ENCODE results near the gene PTX4.

PTX4 gene

DNA sequence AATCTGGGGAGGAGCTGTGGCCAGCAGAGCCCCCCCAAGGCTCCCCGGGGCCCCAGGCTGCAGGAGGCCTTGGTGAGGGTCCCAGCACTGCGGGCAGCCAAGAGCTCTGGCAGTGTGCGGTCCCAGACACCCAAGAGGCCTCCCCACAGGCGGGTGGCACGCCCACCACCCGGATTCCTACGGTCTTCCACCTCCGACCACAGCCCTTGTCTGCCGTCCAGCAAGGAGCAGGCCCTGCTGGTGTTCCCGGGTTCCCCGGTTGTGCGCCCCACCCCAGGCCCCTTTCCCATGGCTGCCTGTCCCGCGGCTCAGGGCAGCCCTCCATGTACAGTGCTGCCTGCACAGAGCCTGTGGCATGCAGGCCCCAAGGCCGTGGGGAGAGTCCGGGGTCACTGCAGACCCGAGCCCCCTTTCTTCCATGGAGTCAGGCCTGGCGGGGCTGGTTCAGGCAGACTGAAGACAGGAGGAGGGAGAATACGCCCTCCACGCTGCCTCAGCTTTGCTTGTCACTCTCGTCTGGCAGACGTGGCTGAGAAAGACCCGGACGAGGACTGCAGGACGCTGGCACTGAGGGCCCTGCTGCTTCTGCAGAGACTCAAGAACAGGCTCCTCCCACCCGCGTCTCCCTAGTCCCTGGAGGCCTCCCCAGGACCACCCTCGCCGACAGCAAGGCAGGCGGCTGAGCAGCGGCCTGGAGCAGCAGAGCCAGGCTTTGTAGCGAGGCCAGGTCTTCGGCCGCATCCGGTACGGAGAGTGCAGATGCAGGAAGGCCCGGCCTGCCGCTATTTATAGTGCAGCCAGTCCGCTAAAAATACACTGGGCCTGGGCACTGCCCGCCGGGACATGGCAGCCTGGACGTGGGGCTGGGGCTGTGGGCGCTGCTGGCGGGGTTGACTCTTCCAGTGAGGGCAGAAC, 20.8 kb upstream of the PTX4 start:
- Histone ChIP-seq H3K4me3 (ENCODE audit: low read length in 2 of 2) (no peak overlapping the region), H3K9me3 (ENCODE audit: control insufficient read depth in 2 of 2, low read length in 2 of 2) (no peaks in the 10 kb centered on the region), H3K36me3 (ENCODE audit: control insufficient read depth in 2 of 2, insufficient read depth in 2 of 2, low read length in 2 of 2) (peaks cover 2 to 3% of the 10 kb centered on the region in 2 donors), H3K4me1 (ENCODE audit: control insufficient read depth in 2 of 2, insufficient read depth in 2 of 2, low read length in 2 of 2) (no peaks in the 10 kb centered on the region), H3K27ac (ENCODE audit: low read depth in 2 of 2, low read length in 2 of 2) (no peak overlapping the region), H3K27me3 (ENCODE audit: control insufficient read depth in 2 of 2, insufficient read depth in 2 of 2, low read length in 2 of 2) (no peaks in the 10 kb centered on the region), H3K9ac (ENCODE audit: low read depth in 1 of 2, low read length in 2 of 2) (no peak overlapping the region)

DNA sequence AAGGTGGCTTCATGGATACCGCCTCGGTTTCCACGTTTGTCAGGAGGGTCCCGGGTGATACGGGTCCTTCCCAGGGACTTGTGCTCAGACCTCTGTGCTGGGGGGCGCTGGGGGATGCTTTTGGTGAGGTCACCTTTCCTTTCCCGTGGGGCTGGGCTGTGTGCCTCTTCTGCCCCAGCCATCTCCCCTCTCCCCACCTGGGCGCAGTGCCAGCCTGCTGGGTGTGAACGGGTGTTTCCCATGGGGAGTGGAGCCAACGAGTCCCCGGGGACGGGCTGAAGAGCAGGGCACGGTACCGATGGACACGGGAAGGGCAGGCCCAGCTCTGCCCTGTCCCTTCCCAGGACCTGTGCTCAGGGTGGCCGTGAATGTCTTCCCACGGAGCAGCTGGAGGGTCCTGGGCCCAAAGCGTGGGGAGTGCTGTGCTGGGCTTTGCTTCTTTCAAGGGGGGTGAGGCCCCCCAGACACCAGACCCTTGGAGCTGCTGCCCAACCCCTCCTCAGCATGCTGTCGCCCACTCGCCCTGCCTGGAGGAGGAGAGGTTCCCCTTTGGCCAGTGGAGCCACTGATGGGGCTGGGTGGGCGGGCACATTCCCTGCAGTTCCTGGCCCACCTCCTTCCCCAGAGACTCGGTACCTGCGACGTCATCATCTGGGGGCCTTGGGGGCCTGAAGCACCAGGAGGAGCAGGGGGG, 19.9 kb upstream of the PTX4 start:
- H3K9me3 ChIP-seq (ENCODE audit: control insufficient read depth in 2 of 2, low read length in 2 of 2), result no peaks in the 10 kb centered on the region
- H3K27me3 ChIP-seq (ENCODE audit: control insufficient read depth in 2 of 2, insufficient read depth in 2 of 2, low read length in 2 of 2), result no peaks in the 10 kb centered on the region
- peaks cover 2 to 3% of the 10 kb centered on the region in 2 donors for H3K36me3 ChIP-seq (ENCODE audit: control insufficient read depth in 2 of 2, insufficient read depth in 2 of 2, low read length in 2 of 2)
- H3K4me3 ChIP-seq (ENCODE audit: low read length in 2 of 2), result no peak overlapping the region
- H3K9ac ChIP-seq (ENCODE audit: low read depth in 1 of 2, low read length in 2 of 2), result no peak overlapping the region
- H3K4me1 ChIP-seq (ENCODE audit: control insufficient read depth in 2 of 2, insufficient read depth in 2 of 2, low read length in 2 of 2), result no peaks in the 10 kb centered on the region
- H3K27ac ChIP-seq (ENCODE audit: low read depth in 2 of 2, low read length in 2 of 2), result no peak overlapping the region

DNA sequence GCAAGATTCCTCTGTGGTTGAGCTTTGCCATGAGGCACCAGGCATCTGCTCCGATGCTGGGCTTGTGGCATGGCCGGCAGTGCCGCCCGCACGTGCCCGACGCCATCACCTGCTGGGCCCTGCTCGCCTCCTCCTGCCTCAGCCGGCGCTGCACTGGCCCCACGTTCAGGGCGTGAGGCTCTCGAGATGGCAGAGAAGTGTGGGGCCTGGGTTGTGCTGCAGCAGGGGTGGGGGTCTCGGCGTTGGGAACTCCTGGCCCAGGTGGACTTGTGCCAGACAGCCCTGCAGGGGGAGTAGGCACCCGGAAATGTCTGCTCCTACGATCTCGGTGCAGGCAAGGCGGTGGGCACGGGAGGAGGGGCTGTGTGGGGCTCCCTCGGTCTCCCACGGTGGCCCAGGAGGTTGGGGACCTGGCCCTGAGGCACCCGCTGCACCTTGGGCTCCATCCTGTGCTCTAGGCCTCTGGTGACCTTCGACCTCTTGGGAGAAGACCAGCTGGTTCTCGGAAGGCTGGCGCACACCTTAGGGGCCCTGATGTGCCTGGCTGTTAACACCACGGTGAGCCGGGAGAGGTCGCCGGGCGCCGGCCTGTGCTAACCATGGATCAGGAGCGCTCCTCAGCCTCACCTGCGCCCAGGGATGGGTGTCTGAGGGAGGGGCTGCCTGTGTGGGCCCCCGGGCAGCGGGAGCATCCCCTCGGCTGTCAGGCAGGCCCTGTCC, 17.9 kb upstream of the PTX4 start:
- Histone ChIP-seq H3K36me3 (ENCODE audit: control insufficient read depth in 2 of 2, insufficient read depth in 2 of 2, low read length in 2 of 2) (peaks cover 8 to 17% of the 10 kb centered on the region in 2 donors), H3K4me1 (ENCODE audit: control insufficient read depth in 2 of 2, insufficient read depth in 2 of 2, low read length in 2 of 2) (no peaks in the 10 kb centered on the region), H3K9ac (ENCODE audit: low read depth in 1 of 2, low read length in 2 of 2) (no peak overlapping the region), H3K27me3 (ENCODE audit: control insufficient read depth in 2 of 2, insufficient read depth in 2 of 2, low read length in 2 of 2) (no peaks in the 10 kb centered on the region), H3K9me3 (ENCODE audit: control insufficient read depth in 2 of 2, low read length in 2 of 2) (no peaks in the 10 kb centered on the region), H3K4me3 (ENCODE audit: low read length in 2 of 2) (no peak overlapping the region), H3K27ac (ENCODE audit: low read depth in 2 of 2, low read length in 2 of 2) (no peak overlapping the region)

DNA sequence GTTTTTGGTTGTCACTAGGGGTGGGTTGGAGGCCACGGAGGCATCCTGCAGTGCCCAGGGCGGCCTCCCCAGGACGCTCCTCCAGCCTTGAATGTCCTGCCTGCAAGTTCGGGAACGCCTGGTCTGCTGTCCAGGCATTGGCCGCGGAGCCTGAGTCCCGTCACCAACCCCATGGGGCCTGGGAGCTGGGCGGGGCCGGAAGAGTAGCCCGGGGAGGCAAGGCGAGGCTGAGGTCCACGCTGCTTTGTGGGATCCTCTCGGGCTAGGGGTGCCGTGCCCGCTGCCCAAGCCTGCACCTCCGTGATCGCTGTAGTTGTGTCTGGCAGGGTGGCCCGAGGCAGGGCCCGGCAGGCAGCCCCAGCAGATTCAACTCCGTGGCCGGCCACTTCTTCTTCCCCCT, 17.2 kb upstream of the PTX4 start:
- no peaks in the 10 kb centered on the region for H3K4me1 ChIP-seq (ENCODE audit: control insufficient read depth in 2 of 2, insufficient read depth in 2 of 2, low read length in 2 of 2)
- H3K36me3 ChIP-seq (ENCODE audit: control insufficient read depth in 2 of 2, insufficient read depth in 2 of 2, low read length in 2 of 2), result peaks cover 6 to 24% of the 10 kb centered on the region in 2 donors
- no peak overlapping the region for H3K4me3 ChIP-seq (ENCODE audit: low read length in 2 of 2)
- H3K27ac ChIP-seq (ENCODE audit: low read depth in 2 of 2, low read length in 2 of 2), result no peak overlapping the region
- H3K9me3 ChIP-seq (ENCODE audit: control insufficient read depth in 2 of 2, low read length in 2 of 2), result no peaks in the 10 kb centered on the region
- no peak overlapping the region for H3K9ac ChIP-seq (ENCODE audit: low read depth in 1 of 2, low read length in 2 of 2)
- H3K27me3 ChIP-seq (ENCODE audit: control insufficient read depth in 2 of 2, insufficient read depth in 2 of 2, low read length in 2 of 2), result no peaks in the 10 kb centered on the region

DNA sequence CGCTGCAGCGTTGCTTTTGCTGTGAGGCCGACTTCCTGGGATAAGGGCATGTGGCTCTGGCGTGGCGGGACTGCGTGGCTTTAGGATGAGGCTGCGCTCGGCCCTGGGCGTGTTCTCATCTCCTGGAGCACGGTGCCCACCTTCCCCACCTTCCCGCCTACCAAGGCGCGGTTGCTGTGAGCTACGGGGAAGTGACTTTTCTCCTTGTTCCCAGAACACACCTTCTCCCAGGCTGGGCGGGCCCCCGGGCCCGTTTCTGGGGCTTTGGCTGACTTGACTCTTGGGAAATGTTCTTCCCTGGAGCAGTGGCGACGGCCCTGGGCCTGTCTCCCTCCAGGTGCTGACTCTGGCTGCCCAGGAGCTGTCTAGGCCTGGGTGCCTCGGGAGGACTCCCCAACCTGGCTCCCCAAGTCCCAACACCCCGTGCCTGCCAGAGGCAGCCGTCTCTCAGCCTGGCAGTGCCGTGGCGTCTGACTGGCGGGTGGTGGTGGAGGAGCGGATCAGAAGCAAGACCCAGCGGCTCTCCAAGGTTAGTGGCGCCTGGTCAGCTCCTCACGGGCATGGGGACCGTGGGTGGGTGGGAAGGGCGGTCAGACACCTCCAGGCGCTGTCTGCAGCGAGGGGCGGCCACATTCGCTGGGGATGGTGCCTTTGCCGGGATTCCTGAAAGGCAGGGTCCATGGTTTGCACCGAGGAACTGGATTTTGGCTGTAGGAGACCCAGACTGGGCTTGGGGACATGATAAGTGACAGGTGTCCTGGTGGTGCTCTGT, 16.5 kb upstream of the PTX4 start:
- H3K4me1 ChIP-seq (ENCODE audit: control insufficient read depth in 2 of 2, insufficient read depth in 2 of 2, low read length in 2 of 2), result no peaks in the 10 kb centered on the region
- H3K9ac ChIP-seq (ENCODE audit: low read depth in 1 of 2, low read length in 2 of 2), result no peak overlapping the region
- H3K27me3 ChIP-seq (ENCODE audit: control insufficient read depth in 2 of 2, insufficient read depth in 2 of 2, low read length in 2 of 2), result no peaks in the 10 kb centered on the region
- peaks cover 6 to 28% of the 10 kb centered on the region in 2 donors for H3K36me3 ChIP-seq (ENCODE audit: control insufficient read depth in 2 of 2, insufficient read depth in 2 of 2, low read length in 2 of 2)
- no peak overlapping the region for H3K4me3 ChIP-seq (ENCODE audit: low read length in 2 of 2)
- H3K9me3 ChIP-seq (ENCODE audit: control insufficient read depth in 2 of 2, low read length in 2 of 2), result no peaks in the 10 kb centered on the region
- no peak overlapping the region for H3K27ac ChIP-seq (ENCODE audit: low read depth in 2 of 2, low read length in 2 of 2)

- Histone ChIP-seq H3K9ac (ENCODE audit: low read depth in 1 of 2, low read length in 2 of 2) (no peak overlapping the region), H3K4me1 (ENCODE audit: control insufficient read depth in 2 of 2, insufficient read depth in 2 of 2, low read length in 2 of 2) (no peaks in the 10 kb centered on the region), H3K36me3 (ENCODE audit: control insufficient read depth in 2 of 2, insufficient read depth in 2 of 2, low read length in 2 of 2) (peaks cover 6 to 36% of the 10 kb centered on the region in 2 donors), H3K4me3 (ENCODE audit: low read length in 2 of 2) (no peak overlapping the region), H3K27me3 (ENCODE audit: control insufficient read depth in 2 of 2, insufficient read depth in 2 of 2, low read length in 2 of 2) (no peaks in the 10 kb centered on the region), H3K27ac (ENCODE audit: low read depth in 2 of 2, low read length in 2 of 2) (no peak overlapping the region), H3K9me3 (ENCODE audit: control insufficient read depth in 2 of 2, low read length in 2 of 2) (no peaks in the 10 kb centered on the region)
Measured at GRCh38 chr16:1503110-1503955, 14.6 kb upstream of the PTX4 start.

DNA sequence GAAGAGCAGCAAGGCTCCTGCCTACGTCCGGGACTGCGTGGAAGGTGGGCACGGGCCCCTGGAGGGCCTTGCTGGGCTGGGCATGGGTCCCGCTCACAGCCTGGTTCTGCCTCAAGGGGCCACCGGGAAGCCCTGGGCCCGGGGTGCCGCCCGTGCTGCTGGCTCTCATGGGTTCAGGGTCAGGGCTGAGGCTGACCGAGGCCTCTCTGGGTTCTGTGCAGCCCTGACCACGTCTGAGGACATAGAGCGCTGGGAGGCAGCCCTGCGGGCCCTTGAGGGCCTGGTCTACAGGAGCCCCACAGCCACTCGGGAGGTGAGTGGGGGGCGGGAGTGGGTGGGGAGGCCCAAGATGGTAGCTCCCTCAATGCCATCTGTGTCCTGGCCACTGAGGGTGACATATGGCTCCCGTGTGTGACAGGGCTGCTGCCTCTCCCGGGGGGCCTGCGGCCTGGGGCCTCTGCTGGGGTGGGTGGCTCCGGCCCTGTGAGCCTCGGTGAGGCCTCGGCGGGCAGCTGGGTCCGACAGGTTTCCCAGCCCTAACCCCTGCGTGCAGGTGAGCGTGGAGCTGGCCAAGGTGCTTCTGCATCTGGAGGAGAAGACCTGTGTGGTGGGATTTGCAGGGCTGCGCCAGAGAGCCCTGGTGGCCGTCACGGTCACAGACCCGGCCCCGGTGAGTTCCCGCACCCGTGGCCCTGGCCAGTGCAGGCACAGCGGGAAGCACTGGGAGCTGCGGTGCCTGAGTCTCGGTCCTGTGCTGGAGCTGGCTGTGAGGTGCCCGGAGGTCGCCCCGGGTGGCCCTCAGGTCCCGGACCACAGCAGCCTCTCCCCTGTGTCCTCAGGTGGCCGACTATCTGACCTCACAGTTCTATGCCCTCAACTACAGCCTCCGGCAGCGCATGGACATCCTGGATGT, 13.6 kb upstream of the PTX4 start:
- no peak overlapping the region for H3K4me3 ChIP-seq (ENCODE audit: low read length in 2 of 2)
- no peak overlapping the region for H3K9ac ChIP-seq (ENCODE audit: low read depth in 1 of 2, low read length in 2 of 2)
- no peaks in the 10 kb centered on the region for H3K9me3 ChIP-seq (ENCODE audit: control insufficient read depth in 2 of 2, low read length in 2 of 2)
- no peak overlapping the region for H3K27ac ChIP-seq (ENCODE audit: low read depth in 2 of 2, low read length in 2 of 2)
- peaks cover 6 to 40% of the 10 kb centered on the region in 2 donors for H3K36me3 ChIP-seq (ENCODE audit: control insufficient read depth in 2 of 2, insufficient read depth in 2 of 2, low read length in 2 of 2)
- H3K27me3 ChIP-seq (ENCODE audit: control insufficient read depth in 2 of 2, insufficient read depth in 2 of 2, low read length in 2 of 2), result no peaks in the 10 kb centered on the region
- H3K4me1 ChIP-seq (ENCODE audit: control insufficient read depth in 2 of 2, insufficient read depth in 2 of 2, low read length in 2 of 2), result no peaks in the 10 kb centered on the region

DNA sequence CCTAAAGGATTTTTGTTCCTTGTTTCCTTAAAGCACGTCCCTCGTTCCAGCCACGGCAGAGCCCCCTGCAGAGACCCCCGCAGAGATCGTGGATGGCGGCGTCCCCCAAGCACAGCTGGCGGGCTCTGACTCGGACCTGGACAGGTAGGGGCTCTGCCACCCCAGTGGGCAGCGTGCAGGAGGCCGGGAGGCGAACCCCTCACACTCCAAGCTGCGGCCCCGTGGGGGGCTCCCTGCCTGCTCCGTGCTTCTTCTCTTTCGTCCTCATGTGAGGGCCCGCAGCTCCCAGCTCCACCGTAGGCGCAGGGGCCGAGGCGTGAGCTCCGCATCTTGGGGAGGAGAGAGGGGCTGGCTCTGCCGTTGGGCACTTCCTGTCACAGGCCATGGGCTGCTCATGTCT, 12.9 kb upstream of the PTX4 start:
- no peaks in the 10 kb centered on the region for H3K27me3 ChIP-seq (ENCODE audit: control insufficient read depth in 2 of 2, insufficient read depth in 2 of 2, low read length in 2 of 2)
- no peak overlapping the region for H3K27ac ChIP-seq (ENCODE audit: low read depth in 2 of 2, low read length in 2 of 2)
- H3K36me3 ChIP-seq (ENCODE audit: control insufficient read depth in 2 of 2, insufficient read depth in 2 of 2, low read length in 2 of 2), result peaks cover 12 to 47% of the 10 kb centered on the region in 2 donors
- no peak overlapping the region for H3K9ac ChIP-seq (ENCODE audit: low read depth in 1 of 2, low read length in 2 of 2)
- H3K9me3 ChIP-seq (ENCODE audit: control insufficient read depth in 2 of 2, low read length in 2 of 2), result no peaks in the 10 kb centered on the region
- H3K4me3 ChIP-seq (ENCODE audit: low read length in 2 of 2), result no peak overlapping the region
- H3K4me1 ChIP-seq (ENCODE audit: control insufficient read depth in 2 of 2, insufficient read depth in 2 of 2, low read length in 2 of 2), result no peaks in the 10 kb centered on the region
